Endodermal cell (in vitro differentiated cells): Measurements from ENCODE around the gene FAM13C. TPM values are rescaled to one million over a fixed set of nuclear protein-coding genes. Genes with fewer than 3 reads are reported as not detected.

Experiments used
- DNase-seq: peaks from one replicate; pipeline ENCODE4 v3.0.0-alpha.2; 2017
- H3K27ac ChIP-seq: 2 replicates; pipeline ENCODE4 v1.5.1; 2013; ENCODE audit warnings: mild to moderate bottlenecking, low read depth, low read length, moderate library complexity
- H3K27me3 ChIP-seq: 2 replicates; pipeline ENCODE4 v1.6.1; 2013; ENCODE audit warnings: mild to moderate bottlenecking, low read length, moderate library complexity; ENCODE audit not compliant: insufficient read depth, control insufficient read depth, poor library complexity, severe bottlenecking
- H3K36me3 ChIP-seq: 2 replicates; pipeline ENCODE4 v1.7.0; 2013; ENCODE audit warnings: mild to moderate bottlenecking, low read length, moderate library complexity; ENCODE audit not compliant: control insufficient read depth, insufficient read depth
- H3K4me1 ChIP-seq: one replicate; pipeline ENCODE4 v1.7.0; 2013; ENCODE audit warnings: low read length; ENCODE audit not compliant: control insufficient read depth, insufficient read depth
- H3K4me3 ChIP-seq: 2 replicates; pipeline ENCODE4 v1.5.1; 2013; ENCODE audit warnings: mild to moderate bottlenecking, low read length, moderate library complexity
- H3K9ac ChIP-seq: 2 replicates; pipeline ENCODE4 v1.6.1; 2013; ENCODE audit warnings: mild to moderate bottlenecking, low read length, moderate library complexity; ENCODE audit not compliant: poor library complexity, severe bottlenecking; ENCODE audit errors: extremely low read depth
- H3K9me3 ChIP-seq: 2 replicates; pipeline ENCODE4 v1.6.1; 2013; ENCODE audit warnings: mild to moderate bottlenecking, low read length, moderate library complexity; ENCODE audit not compliant: control insufficient read depth
- H3K27ac Mint-ChIP-seq: 2 replicates; pipeline ENCODE4 v1.8.0; 2020; ENCODE audit warnings: mixed read lengths
- H3K27me3 Mint-ChIP-seq: 2 replicates; pipeline ENCODE4 v1.8.0; 2021; ENCODE audit warnings: mild to moderate bottlenecking, mixed read lengths; ENCODE audit not compliant: insufficient read depth
- H3K36me3 Mint-ChIP-seq: 2 replicates; pipeline ENCODE4 v1.8.0; 2020; ENCODE audit warnings: low read depth, mixed read lengths
- H3K4me1 Mint-ChIP-seq: 2 replicates; pipeline ENCODE4 v1.8.0; 2020; ENCODE audit warnings: mixed read lengths
- H3K4me3 Mint-ChIP-seq: 2 replicates; pipeline ENCODE4 v1.8.0; 2020; ENCODE audit warnings: mild to moderate bottlenecking, moderate library complexity, mixed read lengths
- H3K9me3 Mint-ChIP-seq: 2 replicates; pipeline ENCODE4 v1.8.0; 2020; ENCODE audit warnings: mild to moderate bottlenecking, mixed read lengths
- WGBS, 2 experiments: methylation state at CpG; one replicate each; pipeline versions ENCODE4 v1.1.5 to v1.1.7; 2013; ENCODE audit warnings: missing lambda C conversion rate in 2 of 2, mixed read lengths in 1 of 2; ENCODE audit not compliant: insufficient coverage in 1 of 2, insufficient read length in 1 of 2; 5-methylcytosine and 5-hydroxymethylcytosine counted together
- total RNA-seq, 2 donors: library from RNA; stranded (reverse); fragmentation: NEBNext Ultra II Directional in 1 of 2; extraction: Animal tissue kit (Norgen Biotek cat#: 25700) in 1 of 2; gene quantifications; 2 replicates in 1 of 2; 3 replicates in 1 of 2; pipeline ENCODE4 v1.2.1, GENCODE V29; 2021
- TF ChIP-seq, protein P1 (sequence below): fragments of 200-600 bp; sonication (generic); conservative IDR thresholded peaks from 2 replicates; pipeline ENCODE4 v1.5.0; 2021; ENCODE audit warnings: antibody characterized with exemption, mild to moderate bottlenecking

The FAM13C gene
- total RNA-seq, 2 donors from 2014 or later: 2.5 to 3.7 TPM

DNA sequence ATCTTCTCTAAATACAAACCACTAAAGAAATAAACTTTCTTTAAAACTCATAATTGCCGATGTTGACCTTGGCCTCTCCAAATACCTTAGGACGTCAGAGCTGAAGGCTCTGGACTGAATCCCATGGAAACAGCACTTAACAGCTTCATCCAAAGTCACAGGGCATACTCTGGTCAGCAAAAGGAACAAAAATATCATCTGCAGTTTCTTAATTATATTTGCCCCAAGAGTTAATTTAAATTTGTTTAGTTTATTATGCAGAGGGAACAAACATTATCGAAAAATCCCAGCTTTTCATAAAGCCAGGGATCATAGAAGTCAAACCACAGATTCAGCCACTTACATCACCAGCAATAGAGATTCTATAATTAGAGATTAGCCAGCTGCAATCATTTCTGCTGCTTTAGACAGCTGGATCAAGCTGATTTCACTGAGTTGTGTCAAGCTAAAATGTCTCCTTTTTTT lies 20.5 kb upstream of the FAM13C start:
- no peak overlapping the region for H3K27ac ChIP-seq
- TF ChIP-seq, protein P1, sequence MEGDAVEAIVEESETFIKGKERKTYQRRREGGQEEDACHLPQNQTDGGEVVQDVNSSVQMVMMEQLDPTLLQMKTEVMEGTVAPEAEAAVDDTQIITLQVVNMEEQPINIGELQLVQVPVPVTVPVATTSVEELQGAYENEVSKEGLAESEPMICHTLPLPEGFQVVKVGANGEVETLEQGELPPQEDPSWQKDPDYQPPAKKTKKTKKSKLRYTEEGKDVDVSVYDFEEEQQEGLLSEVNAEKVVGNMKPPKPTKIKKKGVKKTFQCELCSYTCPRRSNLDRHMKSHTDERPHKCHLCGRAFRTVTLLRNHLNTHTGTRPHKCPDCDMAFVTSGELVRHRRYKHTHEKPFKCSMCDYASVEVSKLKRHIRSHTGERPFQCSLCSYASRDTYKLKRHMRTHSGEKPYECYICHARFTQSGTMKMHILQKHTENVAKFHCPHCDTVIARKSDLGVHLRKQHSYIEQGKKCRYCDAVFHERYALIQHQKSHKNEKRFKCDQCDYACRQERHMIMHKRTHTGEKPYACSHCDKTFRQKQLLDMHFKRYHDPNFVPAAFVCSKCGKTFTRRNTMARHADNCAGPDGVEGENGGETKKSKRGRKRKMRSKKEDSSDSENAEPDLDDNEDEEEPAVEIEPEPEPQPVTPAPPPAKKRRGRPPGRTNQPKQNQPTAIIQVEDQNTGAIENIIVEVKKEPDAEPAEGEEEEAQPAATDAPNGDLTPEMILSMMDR: no peak
- DNase-seq: no peak
- H3K27me3 Mint-ChIP-seq: no peaks in the 10 kb centered on the region
- peaks cover 1% of the 10 kb centered on the region for H3K4me1 Mint-ChIP-seq
- no peaks in the 10 kb centered on the region for H3K36me3 ChIP-seq
- H3K36me3 Mint-ChIP-seq: no peaks in the 10 kb centered on the region
- H3K9me3 ChIP-seq: no peaks in the 10 kb centered on the region
- no peaks in the 10 kb centered on the region for H3K27me3 ChIP-seq
- no peaks in the 10 kb centered on the region for H3K9me3 Mint-ChIP-seq
- 79 to 89% methylated on average over 2 to 3 of the region's 3 CpGs for WGBS, 2 experiments
- H3K4me3 ChIP-seq: no peak overlapping the region
- H3K4me1 ChIP-seq: no peaks in the 10 kb centered on the region
- no peak overlapping the region for H3K27ac Mint-ChIP-seq
- H3K9ac ChIP-seq: no peak overlapping the region
- no peak overlapping the region for H3K4me3 Mint-ChIP-seq

DNA sequence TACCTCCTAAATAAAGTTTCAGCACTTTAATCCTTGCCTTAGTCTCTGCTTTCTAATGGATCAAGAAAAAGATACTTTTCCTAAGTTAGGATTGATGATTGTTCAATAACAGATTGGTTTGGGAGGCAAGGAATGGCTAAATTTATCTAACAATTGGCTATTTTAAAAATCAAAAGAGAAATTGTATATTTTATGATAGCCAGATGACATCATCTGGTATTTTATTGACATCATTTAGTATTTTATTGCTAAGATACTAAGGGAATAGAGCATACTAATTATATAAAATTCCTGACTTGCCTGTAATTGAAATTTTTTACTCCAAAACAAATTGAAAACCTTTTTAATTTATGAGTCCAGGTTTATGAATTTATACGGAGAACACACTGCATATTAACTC lies 19.3 kb upstream of the FAM13C start:
- Histone ChIP-seq H3K27ac (no peak overlapping the region), H3K4me1 (no peaks in the 10 kb centered on the region), H3K9me3 (no peaks in the 10 kb centered on the region), H3K9ac (no peak overlapping the region), H3K27me3 (no peaks in the 10 kb centered on the region), H3K4me3 (no peak overlapping the region), H3K36me3 (no peaks in the 10 kb centered on the region)
- H3K27ac Mint-ChIP-seq: no peak overlapping the region
- TF ChIP-seq, protein P1: no peak
- no peaks in the 10 kb centered on the region for H3K36me3 Mint-ChIP-seq
- no peaks in the 10 kb centered on the region for H3K4me1 Mint-ChIP-seq
- WGBS, 2 experiments: no CpG with 5 or more reads among the region's 1 CpG
- H3K27me3 Mint-ChIP-seq: no peaks in the 10 kb centered on the region
- DNase-seq: no peak
- no peaks in the 10 kb centered on the region for H3K9me3 Mint-ChIP-seq
- H3K4me3 Mint-ChIP-seq: no peak overlapping the region

DNA sequence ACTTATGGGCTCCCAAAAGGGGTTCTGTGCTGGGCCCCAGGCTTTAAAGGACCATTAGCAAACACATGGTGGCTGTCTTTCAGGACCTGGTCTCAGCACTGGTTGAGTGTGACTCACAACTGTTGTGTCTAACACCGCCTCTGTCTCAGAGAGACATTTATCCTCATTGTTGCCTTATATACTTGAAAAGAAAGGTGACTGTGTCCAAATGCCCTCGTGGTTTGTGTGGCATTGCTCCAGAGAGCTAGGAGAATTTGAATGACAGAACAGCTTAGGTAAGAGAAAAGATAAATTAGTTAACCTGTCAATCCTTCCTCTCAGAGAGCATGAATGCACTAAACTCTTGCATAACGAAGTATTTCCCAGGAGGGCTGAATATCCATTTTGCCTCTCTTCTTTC lies 14.5 kb upstream of the FAM13C start:
- H3K27me3 Mint-ChIP-seq: no peaks in the 10 kb centered on the region

More for the DNA sequence above, 14.5 kb upstream of the FAM13C start:
- Mint-ChIP-seq H3K9me3 (no peaks in the 10 kb centered on the region), H3K4me3 (no peak overlapping the region), H3K27ac (no peak overlapping the region), H3K36me3 (no peaks in the 10 kb centered on the region), H3K4me1 (peaks cover 10% of the 10 kb centered on the region)
- no peak overlapping the region for H3K9ac ChIP-seq
- 84% methylated on average over 3 of the region's 3 CpGs; no CpG with 5 or more reads in 1 of the 2 experiments for whole genome bisulfite sequencing, 2 experiments
- no peak overlapping the region for H3K4me3 ChIP-seq
- H3K27ac ChIP-seq: no peak overlapping the region
- no peaks in the 10 kb centered on the region for H3K36me3 ChIP-seq
- H3K27me3 ChIP-seq: no peaks in the 10 kb centered on the region
- H3K4me1 ChIP-seq: no peaks in the 10 kb centered on the region
- H3K9me3 ChIP-seq: no peaks in the 10 kb centered on the region
- DNase-seq: no peak
- TF ChIP-seq, protein P1: no peak
